Measurements from ENCODE around the gene LFNG. TPM values are rescaled to one million over a fixed set of nuclear protein-coding genes. Genes with fewer than 3 reads are reported as not detected.

LFNG gene
- total RNA-seq, 2 donors from 2014 or later, result 61.4 to 105 TPM

GRCh38 chr7:2505401-2505800 is 14.2 kb upstream of the LFNG start:
- intact Hi-C loops (cut with DNase I), result no loop called here
- Histone ChIP-seq H3K4me1 (no peaks in the 10 kb centered on the region), H3K27me3 (no peaks in the 10 kb centered on the region)

GRCh38 chr7:2507208-2507916 is 12.2 kb upstream of the LFNG start:
- DNase-seq, result no peak
- no peaks in the 10 kb centered on the region for H3K9me3 ChIP-seq
- H3K27ac ChIP-seq, result no peak overlapping the region
- intact Hi-C loops (cut with DNase I), result no loop called here
- H3K27me3 ChIP-seq, result no peaks in the 10 kb centered on the region
- H3K9ac ChIP-seq (ENCODE audit: low read depth in 2 of 2, low read length in 2 of 2), result no peak overlapping the region
- no peak overlapping the region for H3K4me3 ChIP-seq
- H3K4me1 ChIP-seq, result peaks cover 16% of the 10 kb centered on the region
- TF ChIP-seq CTCF (IDR thresholded peaks at IDR 0.05), result no peak
- no peaks in the 10 kb centered on the region for H3K36me3 ChIP-seq

More at GRCh38 chr7:2505401-2505800, 14.2 kb upstream of the LFNG start:
- no peaks in the 10 kb centered on the region for H3K36me3 ChIP-seq
- TF ChIP-seq CTCF (IDR thresholded peaks at IDR 0.05), result no peak
- no peak overlapping the region for H3K27ac ChIP-seq
- DNase-seq, result no peak
- no peak overlapping the region for H3K9ac ChIP-seq (ENCODE audit: low read depth in 2 of 2, low read length in 2 of 2)
- H3K4me3 ChIP-seq, result no peak overlapping the region
- H3K9me3 ChIP-seq, result no peaks in the 10 kb centered on the region

GRCh38 chr7:2507917-2508306 is 11.7 kb upstream of the LFNG start:
- H3K27me3 ChIP-seq, result no peaks in the 10 kb centered on the region
- peak overlapping the region in 1 of 2 donors; percentile 18 for H3K9ac ChIP-seq (ENCODE audit: low read depth in 2 of 2, low read length in 2 of 2)
- H3K4me3 ChIP-seq, result no peak overlapping the region
- H3K27ac ChIP-seq, result no peak overlapping the region
- intact Hi-C loops (cut with DNase I), result no loop called here
- H3K4me1 ChIP-seq, result peaks cover 16% of the 10 kb centered on the region
- H3K36me3 ChIP-seq, result no peaks in the 10 kb centered on the region
- TF ChIP-seq CTCF (IDR thresholded peaks at IDR 0.05), result no peak
- DNase-seq, result no peak
- no peaks in the 10 kb centered on the region for H3K9me3 ChIP-seq

- H3K4me3 ChIP-seq, result no peak overlapping the region
- intact Hi-C loops (cut with DNase I), result no loop called here
- H3K9me3 ChIP-seq, result no peaks in the 10 kb centered on the region
- no peaks in the 10 kb centered on the region for H3K36me3 ChIP-seq
- H3K9ac ChIP-seq (ENCODE audit: low read depth in 2 of 2, low read length in 2 of 2), result peak overlapping the region in 1 of 2 donors; percentile 24
- no peak for TF ChIP-seq CTCF (IDR thresholded peaks at IDR 0.05)
- no peak overlapping the region for H3K27ac ChIP-seq
- H3K4me1 ChIP-seq, result peaks cover 16% of the 10 kb centered on the region
- peak; percentile 51 for DNase-seq
- no peaks in the 10 kb centered on the region for H3K27me3 ChIP-seq
These were observed 11.0 kb upstream of the LFNG start for GRCh38 chr7:2508327-2509215.

- Histone ChIP-seq H3K27me3 (no peaks in the 10 kb centered on the region), H3K9ac (ENCODE audit: low read depth in 2 of 2, low read length in 2 of 2) (no peak overlapping the region), H3K9me3 (no peaks in the 10 kb centered on the region), H3K4me3 (no peak overlapping the region), H3K36me3 (no peaks in the 10 kb centered on the region), H3K4me1 (peaks cover 16% of the 10 kb centered on the region), H3K27ac (no peak overlapping the region)
- TF ChIP-seq CTCF (IDR thresholded peaks at IDR 0.05), result no peak
- intact Hi-C loops (cut with DNase I), result no loop called here
- DNase-seq, result no peak
These were observed 10.2 kb upstream of the LFNG start for GRCh38 chr7:2509298-2509906.
